ENCODE data around the gene XXYLT1.

XXYLT1 gene

GRCh38 chr3:195175476-195176337 is 95.3 kb downstream of the XXYLT1 start:
- Histone ChIP-seq H3K27me3 (ENCODE audit: control insufficient read depth in 1 of 2, insufficient read depth in 1 of 2, low read length in 2 of 2) (no peaks in the 10 kb centered on the region), H3K36me3 (ENCODE audit: control insufficient read depth in 1 of 2, insufficient read depth in 2 of 2, low read depth in 1 of 2, low read length in 2 of 2) (peaks cover 10 to 11% of the 10 kb centered on the region in 2 experiments), H3K9ac (ENCODE audit: low read length) (no peak overlapping the region), H3K18ac (ENCODE audit: low read depth in 1 of 2, low read length in 2 of 2) (no peak overlapping the region), H3K4me2 (ENCODE audit: low read length, poor library complexity, severe bottlenecking) (no peak overlapping the region), H2BK12ac (ENCODE audit: low read length in 2 of 2) (no peak overlapping the region), H2BK5ac (ENCODE audit: low read depth, low read length, poor library complexity, severe bottlenecking) (no peak overlapping the region), H3K4me1 (ENCODE audit: control insufficient read depth, insufficient read depth, low read depth, low read length) (peaks cover 18% of the 10 kb centered on the region), H3K79me1 (replicated peaks; ENCODE audit: low read length, poor library complexity, severe bottlenecking) (peaks cover 17% of the 10 kb centered on the region), H3K27ac (ENCODE audit: low read length, poor library complexity, severe bottlenecking) (no peak overlapping the region), H3K14ac (ENCODE audit: low read length in 2 of 2) (no peak overlapping the region), H3K23ac (ENCODE audit: low read length in 2 of 2) (no peak overlapping the region), H2BK15ac (ENCODE audit: low read depth, poor library complexity, severe bottlenecking) (no peak overlapping the region), H2BK120ac (ENCODE audit: low read depth, low read length) (no peak overlapping the region), H3K4me3 (ENCODE audit: insufficient read depth in 1 of 2, low read depth in 1 of 2, low read length in 2 of 2) (no peak overlapping the region), H2AK5ac (ENCODE audit: low read length, severe bottlenecking) (no peak overlapping the region), H2AFZ (ENCODE audit: low read depth, low read length) (no peak overlapping the region), H3K4ac (ENCODE audit: low read depth in 1 of 2, low read length in 2 of 2) (no peak overlapping the region), H4K91ac (ENCODE audit: low read length) (no peak overlapping the region), H4K8ac (ENCODE audit: low read length) (no peak overlapping the region), H3K9me3 (ENCODE audit: control insufficient read depth, low read length) (no peaks in the 10 kb centered on the region)
- no peak for DNase-seq
- 95% methylated on average over 11 of the region's 13 CpGs for WGBS

GRCh38 chr3:195175076-195175475 is 95.9 kb downstream of the XXYLT1 start:
- H3K4me2 ChIP-seq (ENCODE audit: low read length, poor library complexity, severe bottlenecking): no peak overlapping the region
- no peak overlapping the region for H2BK12ac ChIP-seq (ENCODE audit: low read length in 2 of 2)
- 96% methylated on average over 10 of the region's 11 CpGs for WGBS
- peaks cover 15% of the 10 kb centered on the region for H3K4me1 ChIP-seq (ENCODE audit: control insufficient read depth, insufficient read depth, low read depth, low read length)
- H3K9ac ChIP-seq (ENCODE audit: low read length): no peak overlapping the region
- H2AFZ ChIP-seq (ENCODE audit: low read depth, low read length): no peak overlapping the region
- H3K23ac ChIP-seq (ENCODE audit: low read length in 2 of 2): no peak overlapping the region
- no peak overlapping the region for H3K4me3 ChIP-seq (ENCODE audit: insufficient read depth in 1 of 2, low read depth in 1 of 2, low read length in 2 of 2)
- peaks cover 10 to 11% of the 10 kb centered on the region in 2 experiments for H3K36me3 ChIP-seq (ENCODE audit: control insufficient read depth in 1 of 2, insufficient read depth in 2 of 2, low read depth in 1 of 2, low read length in 2 of 2)
- no peak overlapping the region for H3K14ac ChIP-seq (ENCODE audit: low read length in 2 of 2)
- H3K27me3 ChIP-seq (ENCODE audit: control insufficient read depth in 1 of 2, insufficient read depth in 1 of 2, low read length in 2 of 2): no peaks in the 10 kb centered on the region
- H3K4ac ChIP-seq (ENCODE audit: low read depth in 1 of 2, low read length in 2 of 2): no peak overlapping the region
- no peak overlapping the region for H2BK120ac ChIP-seq (ENCODE audit: low read depth, low read length)
- no peak overlapping the region for H2AK5ac ChIP-seq (ENCODE audit: low read length, severe bottlenecking)
- peaks cover 13% of the 10 kb centered on the region for H3K79me1 ChIP-seq (replicated peaks; ENCODE audit: low read length, poor library complexity, severe bottlenecking)
- no peak overlapping the region for H3K18ac ChIP-seq (ENCODE audit: low read depth in 1 of 2, low read length in 2 of 2)
- H4K91ac ChIP-seq (ENCODE audit: low read length): no peak overlapping the region
- H3K27ac ChIP-seq (ENCODE audit: low read length, poor library complexity, severe bottlenecking): no peak overlapping the region
- DNase-seq: no peak
- no peaks in the 10 kb centered on the region for H3K9me3 ChIP-seq (ENCODE audit: control insufficient read depth, low read length)
- H2BK5ac ChIP-seq (ENCODE audit: low read depth, low read length, poor library complexity, severe bottlenecking): no peak overlapping the region
- H4K8ac ChIP-seq (ENCODE audit: low read length): no peak overlapping the region
- no peak overlapping the region for H2BK15ac ChIP-seq (ENCODE audit: low read depth, poor library complexity, severe bottlenecking)

DNA sequence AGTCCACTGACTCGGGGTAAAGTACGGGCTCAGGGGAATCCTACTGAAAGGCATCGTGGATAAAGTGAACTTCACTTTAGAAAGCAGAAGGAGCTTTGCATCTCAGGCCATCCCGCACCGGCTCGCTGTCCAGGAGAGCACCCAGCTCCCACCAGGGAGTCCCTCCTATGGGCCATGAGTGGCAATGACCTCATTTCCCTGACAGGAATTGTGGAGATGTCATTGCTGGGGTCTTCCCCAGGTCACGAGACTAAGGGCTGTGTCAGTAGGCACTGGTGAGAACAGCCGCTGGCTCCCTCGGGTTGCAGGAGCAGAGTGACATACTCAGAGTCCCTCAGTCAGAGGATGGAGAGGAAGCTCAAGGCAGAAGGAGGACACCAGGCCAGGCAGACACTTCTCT is 97.3 kb downstream of the XXYLT1 start:
- Histone ChIP-seq H4K8ac (ENCODE audit: low read length) (peak overlapping the region; percentile 48), H3K27me3 (ENCODE audit: control insufficient read depth in 1 of 2, insufficient read depth in 1 of 2, low read length in 2 of 2) (no peaks in the 10 kb centered on the region), H3K4ac (ENCODE audit: low read depth in 1 of 2, low read length in 2 of 2) (no peak overlapping the region), H2BK5ac (ENCODE audit: low read depth, low read length, poor library complexity, severe bottlenecking) (no peak overlapping the region), H3K27ac (ENCODE audit: low read length, poor library complexity, severe bottlenecking) (no peak overlapping the region), H3K4me2 (ENCODE audit: low read length, poor library complexity, severe bottlenecking) (no peak overlapping the region), H2BK12ac (ENCODE audit: low read length in 2 of 2) (no peak overlapping the region), H2AFZ (ENCODE audit: low read depth, low read length) (no peak overlapping the region), H3K9ac (ENCODE audit: low read length) (no peak overlapping the region), H2BK120ac (ENCODE audit: low read depth, low read length) (no peak overlapping the region), H3K23ac (ENCODE audit: low read length in 2 of 2) (no peak overlapping the region), H4K91ac (ENCODE audit: low read length) (peak overlapping the region; percentile 31), H3K4me3 (ENCODE audit: insufficient read depth in 1 of 2, low read depth in 1 of 2, low read length in 2 of 2) (no peak overlapping the region), H3K79me1 (replicated peaks; ENCODE audit: low read length, poor library complexity, severe bottlenecking) (peaks cover 10% of the 10 kb centered on the region), H3K36me3 (ENCODE audit: control insufficient read depth in 1 of 2, insufficient read depth in 2 of 2, low read depth in 1 of 2, low read length in 2 of 2) (peaks cover 8 to 11% of the 10 kb centered on the region in 2 experiments), H3K18ac (ENCODE audit: low read depth in 1 of 2, low read length in 2 of 2) (no peak overlapping the region), H3K14ac (ENCODE audit: low read length in 2 of 2) (no peak overlapping the region), H3K4me1 (ENCODE audit: control insufficient read depth, insufficient read depth, low read depth, low read length) (peaks cover 12% of the 10 kb centered on the region), H3K9me3 (ENCODE audit: control insufficient read depth, low read length) (no peaks in the 10 kb centered on the region), H2AK5ac (ENCODE audit: low read length, severe bottlenecking) (no peak overlapping the region), H2BK15ac (ENCODE audit: low read depth, poor library complexity, severe bottlenecking) (no peak overlapping the region)
- WGBS: 77% methylated on average over 9 of the region's 9 CpGs
- peak; percentile 48 for DNase-seq

DNA sequence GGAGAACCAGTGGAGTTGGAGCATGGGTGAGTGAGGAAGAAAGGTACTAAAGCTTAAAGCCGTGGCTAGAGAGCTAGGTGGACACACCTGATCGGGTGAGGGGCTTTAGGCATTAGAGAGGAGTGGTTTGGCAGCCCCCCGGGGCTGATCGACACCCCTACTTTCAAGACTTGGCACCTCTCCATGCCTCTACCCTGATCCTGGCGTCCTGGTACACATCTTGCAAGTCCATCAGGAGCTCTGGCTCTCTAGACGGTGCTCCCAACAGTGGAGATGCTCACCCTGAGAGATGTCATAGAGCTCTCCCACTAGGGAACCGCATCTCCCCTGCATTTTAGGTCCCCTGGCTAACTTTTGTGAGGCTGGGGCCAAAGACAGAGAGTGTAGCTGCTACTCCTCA is 98.1 kb downstream of the XXYLT1 start:
- Histone ChIP-seq H2BK5ac (ENCODE audit: low read depth, low read length, poor library complexity, severe bottlenecking) (no peak overlapping the region), H4K8ac (ENCODE audit: low read length) (no peak overlapping the region), H3K4me3 (ENCODE audit: insufficient read depth in 1 of 2, low read depth in 1 of 2, low read length in 2 of 2) (no peak overlapping the region), H2BK15ac (ENCODE audit: low read depth, poor library complexity, severe bottlenecking) (peak overlapping the region; percentile 29), H3K79me1 (replicated peaks; ENCODE audit: low read length, poor library complexity, severe bottlenecking) (peaks cover 12% of the 10 kb centered on the region), H2BK120ac (ENCODE audit: low read depth, low read length) (no peak overlapping the region), H3K14ac (ENCODE audit: low read length in 2 of 2) (no peak overlapping the region), H3K27me3 (ENCODE audit: control insufficient read depth in 1 of 2, insufficient read depth in 1 of 2, low read length in 2 of 2) (no peaks in the 10 kb centered on the region), H3K4me2 (ENCODE audit: low read length, poor library complexity, severe bottlenecking) (no peak overlapping the region), H3K36me3 (ENCODE audit: control insufficient read depth in 1 of 2, insufficient read depth in 2 of 2, low read depth in 1 of 2, low read length in 2 of 2) (peaks cover 8 to 11% of the 10 kb centered on the region in 2 experiments), H4K91ac (ENCODE audit: low read length) (no peak overlapping the region), H3K4me1 (ENCODE audit: control insufficient read depth, insufficient read depth, low read depth, low read length) (peaks cover 12% of the 10 kb centered on the region), H3K18ac (ENCODE audit: low read depth in 1 of 2, low read length in 2 of 2) (no peak overlapping the region), H2AFZ (ENCODE audit: low read depth, low read length) (no peak overlapping the region), H3K27ac (ENCODE audit: low read length, poor library complexity, severe bottlenecking) (no peak overlapping the region), H3K9me3 (ENCODE audit: control insufficient read depth, low read length) (no peaks in the 10 kb centered on the region), H2AK5ac (ENCODE audit: low read length, severe bottlenecking) (peak overlapping the region; percentile 10), H2BK12ac (ENCODE audit: low read length in 2 of 2) (peak overlapping the region in 1 of 2 experiments; percentile 56), H3K4ac (ENCODE audit: low read depth in 1 of 2, low read length in 2 of 2) (no peak overlapping the region), H3K23ac (ENCODE audit: low read length in 2 of 2) (no peak overlapping the region), H3K9ac (ENCODE audit: low read length) (no peak overlapping the region)
- WGBS: 95% methylated on average over 7 of the region's 7 CpGs
- no peak for DNase-seq
